GM21737 (cell line): Measurements from ENCODE around the gene CLPTM1.
"Not testable (repeated sequence)": the region's sequence is repeated elsewhere in the genome, so short reads cannot be mapped to it uniquely, and the experiment has no call there.

Source experiments
- ATAC-seq: cut with Tn5 transposase; IDR thresholded peaks from one replicate; pipeline ENCODE4 v1.9.1; 2021; ENCODE audit warnings: mild to moderate bottlenecking, moderate library complexity; ENCODE audit not compliant: unreplicated experiment

Gene CLPTM1

DNA sequence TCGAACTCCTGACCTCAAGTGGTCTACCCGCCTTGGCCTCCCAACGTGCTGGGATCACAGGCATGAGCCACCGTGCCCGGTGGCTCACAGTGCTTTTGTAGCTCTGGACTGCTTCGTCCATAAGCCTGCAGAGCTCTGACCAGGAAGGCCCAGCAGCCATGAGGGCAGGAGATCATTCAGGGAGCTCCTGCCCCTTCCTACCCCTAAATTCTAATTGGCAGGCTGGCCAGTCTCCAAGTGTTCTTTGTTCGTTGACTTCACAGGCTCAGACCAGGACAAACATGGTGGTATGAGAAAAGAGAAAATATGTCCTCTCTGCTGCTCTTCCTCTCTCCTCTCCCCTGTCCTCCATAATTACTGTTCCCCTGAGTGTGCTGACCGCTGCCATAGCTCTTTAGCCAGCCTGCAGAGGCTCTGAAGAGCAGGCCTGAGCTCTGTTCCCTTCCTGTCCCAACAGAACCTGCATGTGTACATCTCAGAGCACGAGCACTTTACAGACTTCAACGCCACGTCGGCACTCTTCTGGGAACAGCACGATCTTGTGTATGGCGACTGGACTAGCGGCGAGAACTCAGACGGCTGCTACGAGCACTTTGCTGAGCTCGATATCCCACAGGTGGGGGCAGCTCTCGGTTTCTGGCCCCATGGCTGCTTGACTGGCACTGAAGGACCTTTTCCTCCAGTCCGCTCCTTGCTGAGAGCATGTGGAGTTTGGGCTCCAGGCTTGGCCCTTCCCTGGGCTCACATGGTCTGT lies 19.0 kb downstream of the CLPTM1 start:
- ATAC-seq: no peak

DNA sequence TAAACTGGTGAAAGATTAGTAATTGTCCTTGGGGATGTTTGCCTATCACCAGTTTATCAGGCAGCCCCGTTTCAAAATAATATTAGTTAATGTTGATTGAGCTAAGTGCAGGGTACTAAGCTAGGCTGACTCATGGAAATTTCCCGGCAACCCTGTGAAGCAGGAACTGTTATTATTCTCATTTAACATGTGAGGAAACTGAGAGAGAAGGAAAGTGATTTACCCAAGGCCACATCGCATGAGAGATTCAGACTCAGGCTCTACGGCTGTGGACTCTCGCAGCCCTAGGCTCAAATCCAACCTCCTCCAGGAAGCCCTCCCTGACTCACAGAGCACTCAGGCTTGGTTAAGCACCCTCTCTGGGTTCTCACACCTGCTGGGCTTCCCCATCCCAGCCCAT lies 19.7 kb downstream of the CLPTM1 start:
- no peak for ATAC-seq

DNA sequence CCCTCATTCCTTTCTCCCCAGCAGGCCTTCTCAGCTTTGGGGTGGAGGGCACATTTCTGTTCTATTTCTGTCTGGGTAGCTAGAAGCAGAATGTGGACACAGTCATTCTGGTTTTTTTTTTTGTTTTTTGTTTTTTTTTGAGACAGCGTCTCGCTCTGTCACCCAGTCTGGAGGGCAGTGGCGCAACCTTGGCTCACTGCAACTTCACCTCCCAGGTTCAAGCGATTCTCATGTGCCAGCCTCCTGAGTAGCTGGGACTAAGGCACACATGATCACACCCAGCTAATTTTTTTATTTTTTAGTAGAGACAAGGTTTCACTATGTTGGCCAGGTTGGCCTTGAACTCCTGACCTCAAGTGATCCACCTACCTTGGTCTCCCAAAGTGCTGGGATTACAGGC lies 20.3 kb downstream of the CLPTM1 start:
- no peak for ATAC-seq

- ATAC-seq: no peak
These were observed 28.8 kb downstream of the CLPTM1 start for GRCh38 chr19:44984005-44984404.

DNA sequence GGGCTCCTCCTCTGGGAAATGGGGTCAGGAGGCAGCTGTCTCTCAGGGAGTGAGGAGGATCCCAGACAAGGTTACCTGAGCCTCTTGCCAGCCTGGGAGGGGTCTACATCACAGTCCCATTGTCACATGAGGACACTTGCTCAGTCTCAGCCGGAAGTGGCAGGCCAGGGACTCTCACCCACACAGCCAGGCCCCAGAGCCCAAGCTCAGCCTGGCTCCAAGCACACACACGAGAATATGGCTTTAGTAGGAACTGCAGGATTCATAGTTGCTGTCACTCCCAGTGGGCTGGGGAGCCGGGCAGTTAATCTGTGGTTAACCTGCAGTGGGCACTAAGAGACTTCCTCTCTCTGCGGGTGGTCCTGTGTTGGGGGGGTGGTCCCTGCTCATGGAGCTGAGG lies 30.3 kb downstream of the CLPTM1 start:
- no peak for ATAC-seq

DNA sequence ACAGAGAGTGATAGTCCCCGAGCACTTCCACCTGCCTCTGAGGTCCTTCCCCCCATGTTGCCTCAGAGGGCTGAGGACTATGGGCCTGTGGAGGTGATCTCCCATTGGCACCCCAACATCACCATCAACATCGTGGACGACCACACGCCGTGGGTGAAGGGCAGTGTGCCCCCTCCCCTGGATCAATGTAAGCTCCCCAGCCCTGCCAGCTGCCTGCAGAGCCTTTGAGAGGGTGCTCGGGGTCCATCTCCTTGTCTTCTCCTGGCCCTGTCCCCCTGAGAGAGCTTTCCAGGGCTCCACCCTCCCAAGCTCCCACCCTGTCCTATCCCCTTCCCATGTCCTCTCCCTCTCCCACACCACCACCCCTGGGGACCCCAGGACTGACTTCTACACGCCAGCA lies 31.2 kb downstream of the CLPTM1 start:
- ATAC-seq: no peak

GRCh38 chr19:44987148-44987675 lies 32.0 kb downstream of the CLPTM1 start:
- no peak for ATAC-seq

- no peak for ATAC-seq
These were observed 33.1 kb downstream of the CLPTM1 start for GRCh38 chr19:44988273-44988672.

- no peak for ATAC-seq
These were observed 33.8 kb downstream of the CLPTM1 start for GRCh38 chr19:44988896-44989556.

DNA sequence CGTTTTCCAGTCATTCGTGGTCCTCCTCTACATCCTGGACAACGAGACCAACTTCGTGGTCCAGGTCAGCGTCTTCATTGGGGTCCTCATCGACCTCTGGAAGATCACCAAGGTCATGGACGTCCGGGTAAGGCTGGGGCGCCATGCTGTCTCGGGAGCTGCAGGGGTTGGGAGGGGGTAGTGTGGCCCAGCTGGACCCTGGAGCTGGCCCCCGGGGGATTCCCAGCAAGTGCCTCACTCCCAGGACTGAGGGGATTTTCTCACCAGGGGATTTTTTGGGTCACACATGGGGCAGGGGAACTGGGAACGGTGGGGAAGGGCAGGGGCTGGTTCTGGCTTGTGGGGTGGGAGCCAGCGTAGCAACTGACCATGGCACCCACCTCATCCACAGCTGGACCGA lies 35.3 kb downstream of the CLPTM1 start:
- no peak for ATAC-seq

- ATAC-seq: no peak
These were observed 35.8 kb downstream of the CLPTM1 start for GRCh38 chr19:44990966-44991365.

DNA sequence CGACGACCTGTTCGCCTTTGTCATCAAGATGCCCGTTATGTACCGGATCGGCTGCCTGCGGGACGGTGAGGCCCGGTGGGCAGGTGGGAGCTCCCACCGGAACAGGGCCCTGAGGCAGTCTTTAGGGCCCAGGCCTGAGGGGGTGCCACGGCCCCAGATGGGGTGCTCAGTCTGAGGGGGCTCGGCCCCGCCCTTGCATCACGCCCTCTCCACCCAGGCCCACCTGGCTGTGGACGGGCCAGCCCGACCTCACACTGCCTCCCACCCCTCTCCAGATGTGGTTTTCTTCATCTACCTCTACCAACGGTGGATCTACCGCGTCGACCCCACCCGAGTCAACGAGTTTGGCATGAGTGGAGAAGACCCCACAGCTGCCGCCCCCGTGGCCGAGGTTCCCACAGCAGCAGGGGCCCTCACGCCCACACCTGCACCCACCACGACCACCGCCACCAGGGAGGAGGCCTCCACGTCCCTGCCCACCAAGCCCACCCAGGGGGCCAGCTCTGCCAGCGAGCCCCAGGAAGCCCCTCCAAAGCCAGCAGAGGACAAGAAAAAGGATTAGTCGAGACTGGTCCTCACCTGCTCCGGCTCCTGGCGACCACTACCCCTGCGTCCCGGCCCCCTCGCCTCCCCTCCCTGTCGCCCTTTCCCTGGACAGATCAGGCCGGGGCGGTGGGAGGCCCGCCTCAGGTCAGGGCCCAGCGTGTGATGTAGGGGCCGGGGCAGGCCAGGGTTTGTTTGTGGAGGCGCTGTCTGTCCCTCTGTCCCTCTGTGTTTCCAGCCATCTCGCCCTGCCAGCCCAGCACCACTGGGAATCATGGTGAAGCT lies 37.4 kb downstream of the CLPTM1 start:
- ATAC-seq: no peak

- ATAC-seq: no peak
These were observed 38.3 kb downstream of the CLPTM1 start for GRCh38 chr19:44993526-44993925.

DNA sequence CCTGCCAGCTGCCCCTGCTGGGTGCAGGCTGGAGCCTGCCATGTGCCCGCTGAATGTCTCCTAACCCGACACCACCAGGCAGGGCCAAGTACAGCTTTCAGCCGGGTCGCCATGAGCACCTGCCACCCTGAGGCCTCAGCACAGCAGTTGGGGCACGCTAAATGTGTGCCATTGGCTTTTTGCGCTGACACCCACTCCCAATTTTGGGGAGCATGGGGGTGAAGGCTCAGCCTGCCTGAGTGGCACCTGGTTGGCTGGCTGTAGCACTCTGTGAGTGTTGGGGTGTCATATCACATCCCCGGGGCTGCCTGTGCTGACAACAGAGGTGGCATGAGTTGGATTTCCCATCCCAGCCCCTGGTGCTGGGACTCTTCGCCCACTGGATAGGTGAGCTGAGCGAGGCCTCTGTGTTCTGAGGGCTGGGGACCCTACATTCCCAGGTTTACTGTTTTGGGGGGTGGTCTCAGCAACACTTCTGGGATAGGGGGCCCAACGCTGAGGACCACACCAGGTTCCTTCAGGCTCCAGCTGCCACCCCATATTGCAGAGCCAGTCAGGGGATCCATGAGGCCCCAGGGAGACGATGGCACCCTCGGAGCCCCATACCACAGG lies 38.9 kb downstream of the CLPTM1 start:
- no peak for ATAC-seq

DNA sequence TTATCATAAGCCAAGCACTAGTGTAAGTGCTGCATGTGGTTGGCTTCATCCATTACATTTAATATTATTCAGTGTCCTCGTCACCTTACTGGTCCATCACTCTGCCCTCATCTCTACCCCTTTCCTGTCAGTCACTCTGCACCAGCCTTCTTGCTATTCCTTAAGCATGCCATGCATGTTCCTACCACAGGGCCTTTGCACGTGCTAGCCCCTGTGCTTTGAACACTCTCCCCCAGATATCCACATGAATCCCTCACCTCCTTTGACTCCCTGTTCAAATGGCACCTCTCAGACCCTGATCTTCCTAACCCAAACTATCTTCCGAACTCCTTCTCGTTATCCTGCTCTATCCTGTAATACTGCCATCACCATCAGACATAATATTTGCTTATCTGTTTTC lies 42.8 kb downstream of the CLPTM1 start:
- no peak for ATAC-seq

DNA sequence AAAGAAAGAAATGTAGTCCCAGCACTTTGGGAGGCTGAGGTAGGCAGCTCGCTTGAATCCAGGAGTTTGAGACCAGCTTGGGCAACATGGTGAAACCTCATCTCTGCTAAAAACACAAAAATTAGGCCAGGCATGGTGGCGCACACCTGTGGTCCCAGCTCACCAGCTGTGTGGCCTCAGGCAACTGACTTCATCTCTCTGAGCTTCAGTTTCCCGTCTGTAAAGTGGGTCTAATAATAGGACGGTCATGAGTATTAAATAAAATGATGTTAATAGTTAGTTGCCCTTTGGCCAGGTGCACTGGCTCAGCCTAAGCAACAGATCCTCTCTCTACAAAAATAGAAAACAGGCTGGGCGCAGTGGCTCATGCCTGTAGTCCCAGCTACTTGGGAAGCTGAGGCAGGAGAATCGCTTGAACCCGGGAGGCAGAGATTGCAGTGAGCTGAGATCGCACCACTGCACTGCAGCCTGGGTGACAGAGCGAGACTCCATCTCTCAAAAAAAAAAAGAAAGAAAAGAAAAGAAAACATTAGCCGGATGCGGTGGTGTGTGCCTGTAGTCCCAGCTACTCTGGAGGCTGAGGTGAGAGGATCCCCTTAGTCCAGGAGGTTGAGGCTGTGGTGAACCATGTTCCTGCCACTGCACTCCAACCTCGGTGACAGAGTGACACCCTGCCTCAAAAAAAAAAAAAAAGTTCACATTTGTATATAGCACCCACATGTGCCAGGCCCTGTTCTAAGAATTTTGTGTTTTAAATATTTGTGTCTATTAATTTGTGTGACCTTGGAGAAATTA lies 44.1 kb downstream of the CLPTM1 start:
- ATAC-seq: not testable (repeated sequence)

- ATAC-seq: not testable (repeated sequence)
These were observed 45.5 kb downstream of the CLPTM1 start for GRCh38 chr19:45000665-45001064.

GRCh38 chr19:45001087-45001739 lies 46.0 kb downstream of the CLPTM1 start, which contains the start of gene RELB:
TSS of gene RELB (plus strand) at chr19:45001464. CDS start at chr19:45001580, 116 bp downstream.
- peak; percentile 45 for ATAC-seq

DNA sequence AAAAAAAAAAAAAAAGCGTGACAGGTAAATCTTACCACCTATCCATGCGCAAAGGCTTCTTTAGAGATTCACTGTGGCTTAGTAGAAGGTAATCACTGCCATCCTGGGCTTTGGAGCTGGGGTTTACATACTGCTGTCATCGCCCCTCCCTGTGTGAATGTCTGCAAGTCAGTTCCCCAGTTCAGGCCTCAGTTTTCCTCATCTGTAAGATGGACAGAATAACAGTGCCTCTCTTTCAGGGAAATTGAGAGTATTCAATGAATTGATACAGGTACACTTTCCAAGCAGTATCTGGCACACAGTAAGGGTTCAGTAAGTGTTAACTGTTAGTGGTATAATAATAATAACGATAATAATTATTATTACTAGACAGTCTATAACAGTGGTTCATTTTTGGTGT lies 48.3 kb downstream of the CLPTM1 start:
- ATAC-seq: no peak

DNA sequence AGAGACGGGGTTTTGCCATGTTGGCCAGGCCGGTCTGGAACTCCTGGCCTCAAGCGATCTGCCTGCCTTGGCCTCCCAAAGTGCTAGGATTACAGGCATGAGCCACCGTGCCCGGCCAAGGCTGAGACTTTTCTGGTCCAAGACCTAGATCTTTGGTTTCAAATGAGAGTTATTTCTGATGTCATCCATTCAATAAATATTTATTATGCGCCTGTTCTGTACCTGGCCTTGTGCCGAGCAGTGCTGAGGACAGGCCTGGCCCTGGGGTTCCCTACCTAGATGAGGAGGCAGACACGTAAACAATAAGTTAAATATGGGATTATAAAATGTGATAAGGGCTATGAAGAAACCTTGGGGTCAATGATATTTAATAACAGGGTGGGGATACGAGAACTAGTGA lies 50.6 kb downstream of the CLPTM1 start:
- ATAC-seq: no peak
